DND-41 (cell line): ENCODE results near the gene SLC4A5.

Source experiments
- ATAC-seq: fragments of 200-7000 bp; cut with Tn5 transposase; 3 replicates; pipeline ENCODE4 v1.9.1; 2021; ENCODE audit warnings: low read depth; ENCODE audit not compliant: insufficient read depth
- DNase-seq: peaks from one replicate; pipeline ENCODE4 v3.0.0-alpha.2; 2020
- H2AFZ ChIP-seq: 2 replicates; pipeline ENCODE4 v1.6.0; 2012; ENCODE audit warnings: low read depth, low read length
- H3K27ac ChIP-seq: 2 replicates; pipeline ENCODE4 v1.5.1; 2012; ENCODE audit warnings: low read length, inconsistent platforms
- H3K27me3 ChIP-seq: fragments of 200-600 bp; sonication (generic); 2 replicates; pipeline ENCODE4 v1.6.0; 2012; ENCODE audit warnings: low read length, mild to moderate bottlenecking, inconsistent platforms; ENCODE audit not compliant: insufficient read depth, poor library complexity
- H3K36me3 ChIP-seq: 2 replicates; pipeline ENCODE4 v1.5.1; 2012; ENCODE audit warnings: low read length, inconsistent platforms; ENCODE audit not compliant: insufficient read depth
- H3K4me1 ChIP-seq: 2 replicates; pipeline ENCODE4 v1.5.1; 2012; ENCODE audit warnings: mild to moderate bottlenecking, low read length; ENCODE audit not compliant: insufficient read depth
- H3K4me2 ChIP-seq: 2 replicates; pipeline ENCODE4 v1.6.0; 2012; ENCODE audit warnings: mild to moderate bottlenecking, moderate library complexity, low read length, inconsistent platforms; ENCODE audit not compliant: insufficient read depth
- H3K4me3 ChIP-seq, 2 experiments: fragments of 200-600 bp in 1 of 2; shearing (Covaris generic) in 1 of 2; 2 replicates each; pipeline ENCODE4 v1.5.1; 2012 to 2016; ENCODE audit warnings: inconsistent platforms in 2 of 2, low read length in 2 of 2, mild to moderate bottlenecking in 2 of 2, low read depth in 1 of 2, moderate library complexity in 1 of 2
- H3K79me2 ChIP-seq: 2 replicates; pipeline ENCODE4 v1.6.0; 2012; ENCODE audit warnings: low read length, inconsistent platforms; ENCODE audit not compliant: insufficient read depth
- H3K9ac ChIP-seq: 2 replicates; pipeline ENCODE4 v1.6.0; 2012; ENCODE audit warnings: low read depth, mild to moderate bottlenecking, inconsistent platforms, low read length, moderate library complexity
- H3K9me3 ChIP-seq: 2 replicates; pipeline ENCODE4 v1.5.1; 2012; ENCODE audit warnings: low read length, moderate library complexity, mild to moderate bottlenecking, inconsistent platforms; ENCODE audit not compliant: insufficient read depth, severe bottlenecking
- H4K20me1 ChIP-seq: 2 replicates; pipeline ENCODE4 v1.6.0; 2012; ENCODE audit warnings: low read length; ENCODE audit not compliant: insufficient read depth
- EZH2 ChIP-seq: IDR thresholded peaks from 3 replicates; pipeline ENCODE4 v1.6.1; 2012; ENCODE audit warnings: borderline replicate concordance, low read depth, mild to moderate bottlenecking, moderate library complexity, low read length, inconsistent platforms; ENCODE audit not compliant: severe bottlenecking
- TF ChIP-seq, protein P1 (sequence below): IDR thresholded peaks from 2 replicates; pipeline ENCODE4 v1.5.1; 2012; ENCODE audit warnings: borderline replicate concordance, low read length, moderate library complexity, mild to moderate bottlenecking; ENCODE audit not compliant: poor library complexity, severe bottlenecking; ENCODE audit errors: extremely low read depth

The SLC4A5 gene

DNA sequence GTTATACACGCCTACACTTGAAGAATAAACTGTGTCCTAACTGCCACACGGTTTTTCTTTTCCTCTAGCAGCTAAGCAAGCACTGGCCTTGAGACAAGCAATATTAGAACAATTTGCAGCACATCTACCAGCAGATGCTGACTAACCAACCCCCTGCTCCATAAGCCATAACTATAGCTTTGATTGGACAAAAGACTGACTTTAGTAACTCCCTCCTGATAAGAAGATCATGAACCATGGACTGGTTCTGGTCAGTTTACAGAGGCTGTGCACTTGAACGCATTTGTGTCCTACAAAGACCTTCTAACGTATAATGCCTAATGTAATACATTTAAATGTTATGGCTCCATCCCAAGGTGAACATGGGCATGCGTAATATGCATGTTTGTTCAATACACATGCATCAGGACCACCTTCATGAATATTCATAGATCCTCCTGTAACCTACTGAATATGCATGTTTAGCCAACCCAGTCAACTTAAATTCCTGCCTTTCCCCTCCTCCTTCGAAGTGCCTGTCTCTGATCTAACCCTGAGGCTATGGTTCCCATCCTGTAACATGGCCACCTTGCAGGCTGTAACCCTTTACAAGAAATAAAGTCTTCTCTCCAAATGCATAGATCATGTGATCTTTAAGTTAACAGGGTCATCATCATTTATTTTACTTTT, 26.5 kb downstream of the SLC4A5 start:
- no peaks in the 10 kb centered on the region for H3K4me1 ChIP-seq
- H3K27ac ChIP-seq: no peak overlapping the region
- H3K36me3 ChIP-seq: no peaks in the 10 kb centered on the region
- H4K20me1 ChIP-seq: no peaks in the 10 kb centered on the region
- H2AFZ ChIP-seq: no peak overlapping the region
- H3K4me3 ChIP-seq: no peak overlapping the region
- no peaks in the 10 kb centered on the region for H3K79me2 ChIP-seq
- no peak for DNase-seq
- no peak overlapping the region for H3K9ac ChIP-seq
- no peak for TF ChIP-seq EZH2
- TF ChIP-seq, protein P1, sequence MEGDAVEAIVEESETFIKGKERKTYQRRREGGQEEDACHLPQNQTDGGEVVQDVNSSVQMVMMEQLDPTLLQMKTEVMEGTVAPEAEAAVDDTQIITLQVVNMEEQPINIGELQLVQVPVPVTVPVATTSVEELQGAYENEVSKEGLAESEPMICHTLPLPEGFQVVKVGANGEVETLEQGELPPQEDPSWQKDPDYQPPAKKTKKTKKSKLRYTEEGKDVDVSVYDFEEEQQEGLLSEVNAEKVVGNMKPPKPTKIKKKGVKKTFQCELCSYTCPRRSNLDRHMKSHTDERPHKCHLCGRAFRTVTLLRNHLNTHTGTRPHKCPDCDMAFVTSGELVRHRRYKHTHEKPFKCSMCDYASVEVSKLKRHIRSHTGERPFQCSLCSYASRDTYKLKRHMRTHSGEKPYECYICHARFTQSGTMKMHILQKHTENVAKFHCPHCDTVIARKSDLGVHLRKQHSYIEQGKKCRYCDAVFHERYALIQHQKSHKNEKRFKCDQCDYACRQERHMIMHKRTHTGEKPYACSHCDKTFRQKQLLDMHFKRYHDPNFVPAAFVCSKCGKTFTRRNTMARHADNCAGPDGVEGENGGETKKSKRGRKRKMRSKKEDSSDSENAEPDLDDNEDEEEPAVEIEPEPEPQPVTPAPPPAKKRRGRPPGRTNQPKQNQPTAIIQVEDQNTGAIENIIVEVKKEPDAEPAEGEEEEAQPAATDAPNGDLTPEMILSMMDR: no peak
- ATAC-seq: no peak
- no peaks in the 10 kb centered on the region for H3K27me3 ChIP-seq
- H3K4me2 ChIP-seq: no peak overlapping the region
- H3K9me3 ChIP-seq: no peaks in the 10 kb centered on the region

DNA sequence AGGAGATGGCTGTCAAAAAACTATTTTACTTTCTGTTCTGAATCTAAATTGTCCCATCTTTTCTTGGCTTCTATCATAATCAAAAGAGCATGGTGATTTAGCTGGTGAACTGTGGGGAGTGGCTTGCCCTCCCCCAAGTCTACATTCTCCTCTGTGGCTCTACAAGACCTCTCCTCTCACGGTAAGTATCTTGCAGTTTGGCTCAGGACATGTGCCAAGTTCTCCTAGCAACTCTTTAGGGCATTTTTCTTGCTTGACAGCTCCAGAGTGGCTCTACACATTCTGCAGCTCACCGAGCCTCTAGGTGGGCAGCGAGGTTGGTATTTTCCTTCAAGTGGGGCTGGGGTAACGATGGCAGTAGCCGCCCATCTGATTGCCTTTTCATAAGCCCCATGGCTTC, 29.1 kb downstream of the SLC4A5 start:
- no peak for ATAC-seq
- no peaks in the 10 kb centered on the region for H3K27me3 ChIP-seq

DNA sequence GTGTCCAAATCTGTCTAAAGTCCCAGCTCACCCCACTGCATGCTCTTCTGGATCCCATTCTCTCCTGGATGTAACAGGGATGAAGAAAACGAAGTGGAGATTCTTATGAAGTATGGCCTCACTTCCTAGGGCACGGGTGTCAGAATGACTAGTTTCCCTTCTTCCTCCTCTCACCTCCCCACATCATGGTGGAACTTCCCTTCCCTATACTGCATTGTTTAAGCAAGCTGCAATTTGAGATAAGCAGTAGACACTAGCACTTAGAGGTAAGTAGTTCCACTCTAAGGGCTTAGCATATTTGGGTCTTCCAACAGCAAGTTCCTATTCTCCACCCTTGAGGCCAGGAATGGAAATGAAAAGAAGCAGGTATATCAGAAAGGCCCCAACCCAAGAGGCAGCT, 29.7 kb downstream of the SLC4A5 start:
- no peaks in the 10 kb centered on the region for H3K9me3 ChIP-seq
- H3K79me2 ChIP-seq: no peaks in the 10 kb centered on the region
- no peak overlapping the region for H3K9ac ChIP-seq
- no peaks in the 10 kb centered on the region for H3K27me3 ChIP-seq
- no peak overlapping the region for H3K4me3 ChIP-seq
- no peak overlapping the region for H3K27ac ChIP-seq
- DNase-seq (no peak), ATAC-seq (no peak)
- H3K36me3 ChIP-seq: no peaks in the 10 kb centered on the region
- H2AFZ ChIP-seq: no peak overlapping the region
- TF ChIP-seq EZH2: no peak
- TF ChIP-seq, protein P1: no peak
- H4K20me1 ChIP-seq: no peaks in the 10 kb centered on the region
- H3K4me1 ChIP-seq: no peaks in the 10 kb centered on the region
- no peak overlapping the region for H3K4me2 ChIP-seq

More for the DNA sequence above, 29.1 kb downstream of the SLC4A5 start:
- H3K4me1 ChIP-seq: no peaks in the 10 kb centered on the region
- H2AFZ ChIP-seq: no peak overlapping the region
- H3K79me2 ChIP-seq: no peaks in the 10 kb centered on the region
- no peaks in the 10 kb centered on the region for H3K36me3 ChIP-seq
- no peak for TF ChIP-seq EZH2
- TF ChIP-seq, protein P1: no peak
- no peak for DNase-seq
- H3K9me3 ChIP-seq: no peaks in the 10 kb centered on the region
- no peak overlapping the region for H3K4me2 ChIP-seq
- no peak overlapping the region for H3K9ac ChIP-seq
- H3K27ac ChIP-seq: no peak overlapping the region
- H4K20me1 ChIP-seq: no peaks in the 10 kb centered on the region
- no peak overlapping the region for H3K4me3 ChIP-seq

DNA sequence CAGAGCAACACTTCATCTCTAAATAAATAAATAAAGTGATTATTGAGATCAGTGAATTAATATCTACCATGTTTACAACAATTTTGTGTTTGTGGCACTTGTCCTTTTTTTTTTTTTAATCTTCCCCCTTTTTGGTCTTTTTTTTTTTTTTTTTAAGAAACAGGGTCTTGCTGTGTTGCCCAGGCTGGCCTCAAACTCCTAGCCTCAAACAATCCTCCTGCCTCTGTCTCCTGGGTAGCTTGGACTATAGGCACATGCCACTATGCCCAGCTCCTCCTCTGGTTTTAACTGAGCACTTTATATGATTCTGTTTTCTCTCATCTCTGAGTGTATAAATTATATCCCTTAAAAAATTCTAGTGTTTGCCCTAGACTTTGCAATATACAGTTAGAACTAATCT, 30.3 kb downstream of the SLC4A5 start:
- Histone ChIP-seq H3K4me2 (no peak overlapping the region), H3K9ac (no peak overlapping the region), H3K4me3 (no peak overlapping the region), H3K27me3 (no peaks in the 10 kb centered on the region), H2AFZ (no peak overlapping the region), H3K79me2 (no peaks in the 10 kb centered on the region), H3K36me3 (no peaks in the 10 kb centered on the region), H3K27ac (no peak overlapping the region), H4K20me1 (no peaks in the 10 kb centered on the region), H3K4me1 (no peaks in the 10 kb centered on the region), H3K9me3 (no peaks in the 10 kb centered on the region)
- no peak for TF ChIP-seq EZH2
- TF ChIP-seq, protein P1: no peak
- ATAC-seq: no peak
- DNase-seq: no peak
